ENCODE data around the gene ZNF654. TPM values are rescaled to one million over a fixed set of nuclear protein-coding genes. Genes with fewer than 3 reads are reported as not detected.

The ZNF654 gene
- total and polyA plus RNA-seq, 10 of the 15 experiments (the other 5 are each of a cell fraction or from before 2014, with no cell fraction given): 2.7 to 14.2 (median 10.0) TPM

GRCh38 chr3:88030210-88030609, 28.8 kb upstream of the ZNF654 start:
- Histone ChIP-seq H3K4me1 (ENCODE audit: control insufficient read depth, insufficient read depth, low read length) (no peaks in the 10 kb centered on the region), H3K27me3 (replicated peaks in 1 of 2; ENCODE audit: control insufficient read depth in 2 of 2, insufficient read depth in 2 of 2, low read length in 1 of 2) (no peaks in the 10 kb centered on the region; a peak in 1 of 4 replicates), H3K9me3 (replicated peaks; ENCODE audit: control insufficient read depth, insufficient read depth, low read length) (no peaks in the 10 kb centered on the region; the same call in 2 of the 3 replicates), H3K4me2 (ENCODE audit: control insufficient read depth, insufficient read depth) (peak overlapping the region; percentile 5; the same call in 1 of the 2 replicates), H3K27ac (ENCODE audit: control insufficient read depth, insufficient read depth) (no peak overlapping the region), H3K9ac (ENCODE audit: control insufficient read depth, insufficient read depth, low read length) (no peak overlapping the region), H3K4me3 (no peak overlapping the region), H3K36me3 (ENCODE audit: control insufficient read depth in 2 of 2, insufficient read depth in 2 of 2, low read length in 1 of 2) (no peaks in the 10 kb centered on the region), H3K79me2 (ENCODE audit: control insufficient read depth, insufficient read depth, low read length) (no peaks in the 10 kb centered on the region), H2AFZ (ENCODE audit: control insufficient read depth, low read depth, low read length) (peak overlapping the region; percentile 31), H4K20me1 (ENCODE audit: control insufficient read depth, insufficient read depth) (no peaks in the 10 kb centered on the region)
- RAD21 ChIA-PET (ENCODE audit: unreplicated experiment): interaction anchor here (1.4 to 2.5 kb wide), 2 partner anchors 29 to 83 kb away, joined by 3 to 12 read pairs; partner anchors contain the start of genes CGGBP1 and ZNF654
- 54% methylated on average over 3 of the region's 3 CpGs for WGBS (ENCODE audit: insufficient coverage, insufficient replicate concordance, low lambda C conversion rate, missing lambda C conversion rate)
- no peak for ATAC-seq
- intact Hi-C loops (cut with micrococcal nuclease; ENCODE audit: unreplicated experiment): no loop called here
- no peak for DNase-seq (ENCODE audit: low read depth, low spot score)
- FAIRE-seq: no peak
- POLR2A ChIA-PET: no interaction called here
- in situ Hi-C loops (cut with MboI): no loop called here
- no peak for TF ChIP-seq NRF1 (conservative IDR thresholded peaks at IDR 0.05; ENCODE audit: low read depth, low read length)
- TF ChIP-seq ZBTB40 (IDR thresholded peaks at IDR 0.05; ENCODE audit: borderline replicate concordance): peak; percentile 56; the same call in 1 of the 2 replicates
- BruUV-seq (replicated peaks): no TSS peak
- CTCF ChIA-PET: interaction anchor here (0.7 to 1.5 kb wide), 3 partner anchors 10 to 83 kb away, joined by 3 to 7 read pairs (median 3); no protein-coding TSS in a partner anchor
- SMC1A ChIA-PET (ENCODE audit: uncharacterized antibody, unreplicated experiment): interaction anchor here (1.0 to 1.5 kb wide), 3 partner anchors 10 to 16 kb away, joined by 3 to 4 read pairs (median 4); no protein-coding TSS in a partner anchor
